ENCODE results near the gene XYLT1.

DNA sequence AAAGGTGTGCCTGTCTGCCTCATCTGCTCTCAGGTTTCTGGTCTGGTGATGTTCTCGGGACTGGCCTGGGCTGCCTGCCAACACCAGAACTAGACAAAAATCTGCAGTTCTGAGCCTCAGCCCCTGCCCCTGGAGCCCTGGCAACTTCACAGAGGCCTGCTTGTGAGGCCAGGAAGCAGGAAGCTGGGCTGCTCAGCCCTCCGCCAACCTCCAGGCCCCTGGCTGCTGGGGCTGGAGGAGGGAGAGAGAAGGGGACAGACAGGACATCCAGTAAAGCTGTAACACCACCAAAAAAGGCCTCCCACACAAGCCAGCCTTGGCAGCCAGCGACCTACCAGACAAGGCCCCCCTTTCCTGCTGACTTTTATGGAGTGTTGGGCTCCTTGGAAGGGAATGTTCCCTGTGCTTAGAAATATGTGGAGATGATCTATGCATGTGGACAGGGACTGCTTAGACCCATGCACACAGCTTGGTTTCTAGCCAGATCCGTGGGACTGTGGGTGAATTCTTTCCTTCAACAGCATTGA lies 157.6 kb downstream of the XYLT1 start:
- no peak for TF ChIP-seq CTCF (IDR thresholded peaks at IDR 0.05)
- TF ChIP-seq POLR2A (IDR thresholded peaks at IDR 0.05): no peak
